ENCODE data around the gene ATG2A.

DNA sequence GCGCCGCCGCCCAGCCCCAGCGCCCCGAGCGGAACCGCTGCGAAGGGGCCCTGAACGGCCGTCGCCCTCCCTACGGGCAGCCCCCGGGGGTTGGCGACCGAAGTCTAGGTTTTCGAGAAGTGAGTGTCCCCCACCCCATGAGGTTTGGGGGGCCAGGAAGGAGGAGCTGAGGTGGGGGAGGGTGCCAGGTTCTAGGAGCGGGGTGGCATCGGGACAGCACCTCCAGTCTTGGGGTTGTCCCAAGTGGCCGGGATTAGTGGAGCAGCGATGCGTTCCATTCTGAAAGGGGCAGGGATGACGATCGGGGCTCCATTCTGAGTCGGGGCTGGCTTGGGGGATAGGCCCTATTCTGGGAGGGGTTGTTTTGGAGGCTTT, 7.9 kb upstream of the ATG2A start:
- TF ChIP-seq, protein P1, sequence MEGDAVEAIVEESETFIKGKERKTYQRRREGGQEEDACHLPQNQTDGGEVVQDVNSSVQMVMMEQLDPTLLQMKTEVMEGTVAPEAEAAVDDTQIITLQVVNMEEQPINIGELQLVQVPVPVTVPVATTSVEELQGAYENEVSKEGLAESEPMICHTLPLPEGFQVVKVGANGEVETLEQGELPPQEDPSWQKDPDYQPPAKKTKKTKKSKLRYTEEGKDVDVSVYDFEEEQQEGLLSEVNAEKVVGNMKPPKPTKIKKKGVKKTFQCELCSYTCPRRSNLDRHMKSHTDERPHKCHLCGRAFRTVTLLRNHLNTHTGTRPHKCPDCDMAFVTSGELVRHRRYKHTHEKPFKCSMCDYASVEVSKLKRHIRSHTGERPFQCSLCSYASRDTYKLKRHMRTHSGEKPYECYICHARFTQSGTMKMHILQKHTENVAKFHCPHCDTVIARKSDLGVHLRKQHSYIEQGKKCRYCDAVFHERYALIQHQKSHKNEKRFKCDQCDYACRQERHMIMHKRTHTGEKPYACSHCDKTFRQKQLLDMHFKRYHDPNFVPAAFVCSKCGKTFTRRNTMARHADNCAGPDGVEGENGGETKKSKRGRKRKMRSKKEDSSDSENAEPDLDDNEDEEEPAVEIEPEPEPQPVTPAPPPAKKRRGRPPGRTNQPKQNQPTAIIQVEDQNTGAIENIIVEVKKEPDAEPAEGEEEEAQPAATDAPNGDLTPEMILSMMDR (IDR thresholded peaks at IDR 0.05): no peak
- no peak for TF ChIP-seq POLR2A (IDR thresholded peaks at IDR 0.05)
